Glomerular endothelial cell (primary cell): ENCODE results near the gene GALNT12. TPM values are rescaled to one million over a fixed set of nuclear protein-coding genes. Genes with fewer than 3 reads are reported as not detected.

ENCODE experiments used
- DNase-seq: peaks from one replicate; pipeline ENCODE4 v3.0.0-alpha.2; 2011; ENCODE audit warnings: low read depth, low spot score; ENCODE audit errors: extremely low read depth
- total RNA-seq: library from RNA; depleted of rRNA; stranded (reverse); fragments of >200 nt; gene quantifications from 2 replicates; pipeline ENCODE4 v1.2.3, GENCODE V29; 2015

The GALNT12 gene
- 0.99 and 2.6 TPM in 2 replicates for total RNA-seq

- no peak for DNase-seq
Measured at GRCh38 chr9:98807070-98807813, at the start of gene GALNT12. Gene GALNT12, plus strand, starts transcription at chr9:98807670. Its CDS starts 29 bp downstream, at chr9:98807699.

GRCh38 chr9:98760231-98760630 is 47.2 kb upstream of the GALNT12 start:
- DNase-seq, result no peak

- no peak for DNase-seq
Measured at GRCh38 chr9:98763986-98764745, 43.3 kb upstream of the GALNT12 start.

GRCh38 chr9:98765256-98765655 is 42.2 kb upstream of the GALNT12 start:
- no peak for DNase-seq

- DNase-seq, result no peak
Measured at GRCh38 chr9:98766586-98766985, 40.9 kb upstream of the GALNT12 start.

- no peak for DNase-seq
Measured at GRCh38 chr9:98767196-98767595, 40.3 kb upstream of the GALNT12 start.

- no peak for DNase-seq
Measured at GRCh38 chr9:98767915-98768314, 39.6 kb upstream of the GALNT12 start.

- no peak for DNase-seq
Measured at GRCh38 chr9:98768344-98768743, 39.1 kb upstream of the GALNT12 start.

- DNase-seq, result no peak
Measured at GRCh38 chr9:98770717-98771116, 36.8 kb upstream of the GALNT12 start.

- no peak for DNase-seq
Measured at GRCh38 chr9:98771209-98771874, 36.1 kb upstream of the GALNT12 start.

- no peak for DNase-seq
Measured at GRCh38 chr9:98772364-98773155, 34.9 kb upstream of the GALNT12 start.

GRCh38 chr9:98773721-98774120 is 33.7 kb upstream of the GALNT12 start:
- DNase-seq, result no peak

GRCh38 chr9:98774746-98775145 is 32.7 kb upstream of the GALNT12 start:
- no peak for DNase-seq

GRCh38 chr9:98775831-98776441 is 31.5 kb upstream of the GALNT12 start:
- no peak for DNase-seq

GRCh38 chr9:98777618-98778017 is 29.9 kb upstream of the GALNT12 start:
- no peak for DNase-seq

GRCh38 chr9:98778251-98778650 is 29.2 kb upstream of the GALNT12 start:
- DNase-seq, result no peak

- no peak for DNase-seq
Measured at GRCh38 chr9:98778711-98779530, 28.5 kb upstream of the GALNT12 start.

- DNase-seq, result no peak
Measured at GRCh38 chr9:98780059-98780749, 27.3 kb upstream of the GALNT12 start.
